K562 (cell line): ENCODE results near the gene F9. TPM values are rescaled to one million over a fixed set of nuclear protein-coding genes. Genes with fewer than 3 reads are reported as not detected.

Experiments used
- ARID1B ChIP-seq: fragments of 450-650 bp; IDR thresholded peaks from 2 replicates; pipeline ENCODE4 v1.6.1; 2016; ENCODE audit warnings: antibody characterized with exemption, mild to moderate bottlenecking, inconsistent platforms
- HNRNPK ChIP-seq: fragments of 200-400 bp; formaldehyde crosslinking; IDR thresholded peaks from one replicate; pipeline ENCODE4 v1.6.1; 2018; ENCODE audit warnings: mild to moderate bottlenecking, low read depth, low read length; ENCODE audit not compliant: poor library complexity, severe bottlenecking
- ID3 ChIP-seq, 2 experiments: fragments of 250-450 bp in 1 of 2; fragments of 450-650 bp in 1 of 2; sonication (Bioruptor Pico) in 1 of 2; IDR thresholded peaks; 2 replicates each; pipeline versions ENCODE4 v1.6.1 to v1.8.0; 2016 to 2021; ENCODE audit warnings: mild to moderate bottlenecking in 2 of 2, moderate library complexity in 2 of 2, missing compliant biosample characterization in 1 of 2, missing genetic modification characterization in 1 of 2
- NKRF ChIP-seq: fragments of 450-650 bp; IDR thresholded peaks from 2 replicates; pipeline ENCODE4 v1.6.1; 2016; ENCODE audit warnings: borderline replicate concordance
- PCBP1 ChIP-seq: fragments of 200-400 bp; formaldehyde crosslinking; IDR thresholded peaks from 2 replicates; pipeline ENCODE4 v1.6.1; 2018; ENCODE audit warnings: mild to moderate bottlenecking, low read depth, low read length; ENCODE audit not compliant: poor library complexity, severe bottlenecking
- PKNOX1 ChIP-seq: fragments of 450-650 bp; IDR thresholded peaks from 2 replicates; pipeline ENCODE4 v1.6.1; 2016
- RHOXF2B ChIP-seq: fragments of 250-450 bp; sonication (Bioruptor Pico); conservative IDR thresholded peaks from 2 replicates; pipeline ENCODE4 v1.5.1; 2021
- SIN3B ChIP-seq: fragments of 450-650 bp; IDR thresholded peaks from 2 replicates; pipeline ENCODE4 v1.6.1; 2017; ENCODE audit warnings: low read depth, mild to moderate bottlenecking, moderate library complexity
- ZBTB11 ChIP-seq, 3 experiments: fragments of 200-800 bp in 1 of 3; fragments of 250-450 bp in 1 of 3; fragments of 450-650 bp in 1 of 3; sonication (Bioruptor Pico) in 1 of 3; sonication (Bioruptor generic) in 1 of 3; formaldehyde crosslinking in 1 of 3; IDR thresholded peaks; 2 replicates each; pipeline versions ENCODE4 v1.6.1 to v1.8.0; 2016 to 2022; ENCODE audit warnings: mild to moderate bottlenecking in 2 of 3, missing genetic modification characterization in 2 of 3, missing compliant biosample characterization in 1 of 3, moderate library complexity in 1 of 3
- ZNF239 ChIP-seq: fragments of 250-450 bp; sonication (Bioruptor Pico); IDR thresholded peaks from 2 replicates; pipeline ENCODE4 v1.4.0; 2020; ENCODE audit warnings: mild to moderate bottlenecking
- polyA plus RNA-seq, 8 experiments: library from polyadenylated mRNA; depleted of rRNA in 4 of 8; stranded (reverse) in 5 of 8; unstranded in 3 of 8; fragments of >200 nt; fragmentation: Nextera tagmentation in 2 of 8; fragmentation: Illumina TruSeq in 1 of 8; extraction: Ambion mirVana in 2 of 8; extraction: Trizol in 1 of 8; gene quantifications; 2 replicates each; pipeline versions ENCODE4 v1.2.1 to v1.2.3, GENCODE V29; 2011 to 2014; ENCODE audit warnings: inconsistent platforms in 1 of 8, missing spikeins in 1 of 8
- total RNA-seq, 7 experiments: library from RNA; depleted of rRNA in 6 of 7; stranded (reverse); fragments of >200 nt in 6 of 7; fragmentation: Illumina TruSeq in 2 of 7; extraction: Trizol in 2 of 7; gene quantifications; 2 replicates each; pipeline versions ENCODE4 v1.2.1 to v1.2.3, GENCODE V29; 2011 to 2021; ENCODE audit warnings: low replicate concordance in 1 of 7

The F9 gene
- total and polyA plus RNA-seq, 9 of the 15 experiments (the other 6 are each of a cell fraction or from before 2014, with no cell fraction given), result 0.09 TPM; not detected in 8

- TF ChIP-seq ZBTB11 (CRISPR knock-in tag; IDR thresholded peaks at IDR 0.05) (no peak), ZNF239 (CRISPR knock-in tag) (no peak), ID3 (CRISPR knock-in tag; IDR thresholded peaks at IDR 0.05) (no peak), ID3 (tag; IDR thresholded peaks at IDR 0.05) (no peak), NKRF (no peak), RHOXF2B (no peak), SIN3B (no peak), PCBP1 (no peak), ARID1B (no peak), PKNOX1 (no peak), HNRNPK (no peak)
Measured at GRCh38 chrX:139581068-139581467, 50.5 kb downstream of the F9 start (continued).
